CD4-positive, alpha-beta T cell (primary cell): ENCODE measurements around the gene GAREM2. TPM values are rescaled to one million over a fixed set of nuclear protein-coding genes. Genes with fewer than 3 reads are reported as not detected.

Source experiments
- ATAC-seq: fragments of 200-7000 bp; cut with Tn5 transposase; one replicate; pipeline ENCODE4 v1.10.0; 2022; ENCODE audit warnings: mild to moderate bottlenecking; ENCODE audit not compliant: poor library complexity
- CTCF ChIA-PET: fragments of 350-600 bp; sonication (Branson Sonifier 250); formaldehyde crosslinking; loops from one replicate; lab custom pipeline; 2021; ENCODE audit warnings: antibody characterized with exemption, inconsistent platforms; lab: Charles Lee
- POLR2A ChIA-PET: fragments of 350-600 bp; sonication (Branson Sonifier 250); formaldehyde crosslinking; loops from one replicate; lab custom pipeline; 2021; ENCODE audit warnings: antibody characterized with exemption, inconsistent platforms; lab: Charles Lee
- DNase-seq, 14 experiments: peaks; one replicate each; pipeline ENCODE4 v3.0.0-alpha.2; 2013 to 2020; ENCODE audit warnings: mixed read lengths in 2 of 14
- H3K27ac ChIP-seq, 2 donors: one replicate each; pipeline versions ENCODE4 v1.5.1 to v1.7.0; 2013; ENCODE audit warnings: low read length in 2 of 2, low read depth in 1 of 2, mild to moderate bottlenecking in 1 of 2
- H3K27me3 ChIP-seq, 2 experiments: 1 replicate in 1 of 2; 2 replicates in 1 of 2; pipeline versions ENCODE4 v1.6.1 to v1.7.0; 2013; ENCODE audit warnings: low read length in 2 of 2, control low read depth in 1 of 2, mild to moderate bottlenecking in 1 of 2, moderate library complexity in 1 of 2; ENCODE audit not compliant: insufficient read depth in 2 of 2, control insufficient read depth in 1 of 2
- H3K36me3 ChIP-seq: one replicate; pipeline ENCODE4 v1.6.1; 2013; ENCODE audit warnings: low read length, control low read depth; ENCODE audit not compliant: insufficient read depth
- H3K4me1 ChIP-seq: one replicate; pipeline ENCODE4 v1.6.1; 2013; ENCODE audit warnings: low read length, control low read depth; ENCODE audit not compliant: insufficient read depth
- H3K4me3 ChIP-seq: one replicate; pipeline ENCODE4 v1.5.1; 2013; ENCODE audit warnings: mild to moderate bottlenecking, low read length, moderate library complexity
- H3K9me3 ChIP-seq, 2 experiments: 1 replicate in 1 of 2; 2 replicates in 1 of 2; pipeline versions ENCODE4 v1.6.1 to v1.7.0; 2013; ENCODE audit warnings: low read length in 2 of 2, mild to moderate bottlenecking in 2 of 2, control low read depth in 1 of 2, moderate library complexity in 1 of 2; ENCODE audit not compliant: control insufficient read depth in 1 of 2, insufficient read depth in 1 of 2
- H3K27ac Mint-ChIP-seq: one replicate; pipeline ENCODE4 v1.8.0; 2020; ENCODE audit warnings: mixed read lengths
- H3K27me3 Mint-ChIP-seq: one replicate; pipeline ENCODE4 v1.8.0; 2021; ENCODE audit warnings: mixed read lengths
- H3K36me3 Mint-ChIP-seq: one replicate; pipeline ENCODE4 v1.8.0; 2021; ENCODE audit warnings: low read depth, mixed read lengths
- H3K4me1 Mint-ChIP-seq: one replicate; pipeline ENCODE4 v1.8.0; 2021; ENCODE audit warnings: low read depth, mixed read lengths
- H3K4me3 Mint-ChIP-seq: one replicate; pipeline ENCODE4 v1.8.0; 2020; ENCODE audit warnings: mild to moderate bottlenecking, mixed read lengths
- H3K9me3 Mint-ChIP-seq: one replicate; pipeline ENCODE4 v1.8.0; 2020; ENCODE audit warnings: mixed read lengths
- intact Hi-C, 2 experiments: fragments of 100-400 bp; cut with DNase I in 1 of 2; cut with micrococcal nuclease in 1 of 2; formaldehyde crosslinking; loops; one replicate each; pipeline versions ENCODE4 v1.15.1 to v1.9.0; 2023 to 2025; cut with DNase I, micrococcal nuclease
- total RNA-seq, 174 experiments: library from RNA in 2 of 174; stranded (reverse) in 2 of 174; gene quantifications; one replicate each; pipeline ENCODE4 v1.2.3 and lab custom pipeline; 2021 to 2026
- TF ChIP-seq, protein P1 (sequence below): fragments of 200-600 bp; IDR thresholded peaks from one replicate; pipeline ENCODE4 v1.8.0; 2022; ENCODE audit warnings: antibody characterized with exemption, mild to moderate bottlenecking

Gene GAREM2
- total RNA-seq, 2 experiments from 2014 or later, result 4.3 to 7.3 TPM

GRCh38 chr2:26168785-26169184, 4.1 kb upstream of the GAREM2 start:
- Histone ChIP-seq H3K4me1 (peaks cover 14% of the 10 kb centered on the region), H3K36me3 (no peaks in the 10 kb centered on the region), H3K9me3 (peaks cover 0 to 17% of the 10 kb centered on the region in 2 experiments), H3K27me3 (peaks cover 8 to 17% of the 10 kb centered on the region in 2 experiments), H3K4me3 (no peak overlapping the region), H3K27ac (no peak overlapping the region)
- ChIA-PET POLR2A (no interaction called here), CTCF (interaction anchor here (1.9 kb wide), 1 partner anchor 16 kb away, joined by 4 read pairs; no protein-coding TSS in a partner anchor)
- TF ChIP-seq, protein P1, sequence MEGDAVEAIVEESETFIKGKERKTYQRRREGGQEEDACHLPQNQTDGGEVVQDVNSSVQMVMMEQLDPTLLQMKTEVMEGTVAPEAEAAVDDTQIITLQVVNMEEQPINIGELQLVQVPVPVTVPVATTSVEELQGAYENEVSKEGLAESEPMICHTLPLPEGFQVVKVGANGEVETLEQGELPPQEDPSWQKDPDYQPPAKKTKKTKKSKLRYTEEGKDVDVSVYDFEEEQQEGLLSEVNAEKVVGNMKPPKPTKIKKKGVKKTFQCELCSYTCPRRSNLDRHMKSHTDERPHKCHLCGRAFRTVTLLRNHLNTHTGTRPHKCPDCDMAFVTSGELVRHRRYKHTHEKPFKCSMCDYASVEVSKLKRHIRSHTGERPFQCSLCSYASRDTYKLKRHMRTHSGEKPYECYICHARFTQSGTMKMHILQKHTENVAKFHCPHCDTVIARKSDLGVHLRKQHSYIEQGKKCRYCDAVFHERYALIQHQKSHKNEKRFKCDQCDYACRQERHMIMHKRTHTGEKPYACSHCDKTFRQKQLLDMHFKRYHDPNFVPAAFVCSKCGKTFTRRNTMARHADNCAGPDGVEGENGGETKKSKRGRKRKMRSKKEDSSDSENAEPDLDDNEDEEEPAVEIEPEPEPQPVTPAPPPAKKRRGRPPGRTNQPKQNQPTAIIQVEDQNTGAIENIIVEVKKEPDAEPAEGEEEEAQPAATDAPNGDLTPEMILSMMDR, result no peak
- intact Hi-C loops, result no loop called here
- H3K4me3 Mint-ChIP-seq, result no peak overlapping the region
- DNase-seq (no peak), ATAC-seq (no peak)
- peaks cover 22% of the 10 kb centered on the region for H3K27me3 Mint-ChIP-seq
- no peaks in the 10 kb centered on the region for H3K9me3 Mint-ChIP-seq
- peaks cover 10% of the 10 kb centered on the region for H3K4me1 Mint-ChIP-seq
- no peaks in the 10 kb centered on the region for H3K36me3 Mint-ChIP-seq
- no peak overlapping the region for H3K27ac Mint-ChIP-seq

- TF ChIP-seq, protein P1, result no peak
- DNase-seq, result no peak
- intact Hi-C loops, result no loop called here
- Mint-ChIP-seq H3K4me3 (no peak overlapping the region), H3K9me3 (no peaks in the 10 kb centered on the region), H3K4me1 (peaks cover 12% of the 10 kb centered on the region), H3K27me3 (peaks cover 24% of the 10 kb centered on the region), H3K27ac (no peak overlapping the region), H3K36me3 (no peaks in the 10 kb centered on the region)
- H3K27me3 ChIP-seq, result peaks cover 13 to 22% of the 10 kb centered on the region in 2 experiments
- POLR2A ChIA-PET, result no interaction called here
- H3K9me3 ChIP-seq, result peaks cover 0 to 22% of the 10 kb centered on the region in 2 experiments
- CTCF ChIA-PET, result interaction anchor here (1.9 kb wide), 1 partner anchor 15 kb away, joined by 4 read pairs; no protein-coding TSS in a partner anchor
- no peaks in the 10 kb centered on the region for H3K36me3 ChIP-seq
- H3K4me1 ChIP-seq, result peaks cover 19% of the 10 kb centered on the region
- no peak overlapping the region for H3K27ac ChIP-seq
- no peak overlapping the region for H3K4me3 ChIP-seq
- ATAC-seq, result no peak
Observed at GRCh38 chr2:26169226-26169625, 3.7 kb upstream of the GAREM2 start.

DNA sequence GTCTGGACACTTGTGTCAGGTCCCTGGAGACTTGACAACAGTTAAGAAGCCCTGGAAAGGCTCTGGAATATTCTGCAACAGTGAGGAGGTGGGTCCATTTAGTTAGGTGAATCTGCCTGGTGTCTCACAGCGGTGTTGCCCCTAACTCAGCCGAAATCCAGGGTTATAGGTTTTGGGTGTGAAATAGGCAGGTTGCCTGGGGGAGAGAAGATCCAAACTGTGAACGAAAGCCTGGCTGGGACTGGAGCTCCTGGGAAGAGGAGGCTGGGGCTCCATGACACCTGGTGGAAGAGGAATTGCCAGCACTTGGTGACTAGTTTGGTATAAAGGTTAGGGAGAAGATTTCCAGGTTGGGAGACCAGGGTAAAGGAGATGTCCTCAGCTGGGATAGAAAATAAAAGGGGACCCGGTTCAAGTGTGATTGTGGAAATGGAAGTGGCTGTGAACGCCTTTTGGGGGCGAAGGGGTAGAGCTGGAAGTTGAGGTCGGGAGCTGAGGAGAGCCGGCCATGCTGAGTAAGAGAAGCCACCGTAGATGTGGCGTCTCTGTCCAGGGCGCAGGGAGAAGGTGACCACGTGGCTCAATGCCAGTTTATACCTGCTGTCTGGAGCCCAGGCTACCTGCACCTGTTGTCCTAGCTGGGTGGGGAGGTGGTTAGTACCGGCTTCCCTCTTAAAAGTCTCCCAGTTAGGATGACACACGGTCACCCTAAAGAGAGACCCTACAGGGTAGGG, 3.0 kb upstream of the GAREM2 start:
- Mint-ChIP-seq H3K9me3 (no peaks in the 10 kb centered on the region), H3K36me3 (no peaks in the 10 kb centered on the region), H3K4me1 (peaks cover 15% of the 10 kb centered on the region), H3K27me3 (peaks cover 31% of the 10 kb centered on the region), H3K27ac (no peak overlapping the region), H3K4me3 (peak overlapping the region; percentile 14)
- Histone ChIP-seq H3K27ac (no peak overlapping the region), H3K27me3 (peaks cover 19 to 27% of the 10 kb centered on the region in 2 experiments), H3K36me3 (no peaks in the 10 kb centered on the region), H3K4me1 (peaks cover 22% of the 10 kb centered on the region), H3K9me3 (peaks cover 0 to 22% of the 10 kb centered on the region in 2 experiments), H3K4me3 (no peak overlapping the region)
- CTCF ChIA-PET, result interaction anchor here (1.9 kb wide), 1 partner anchor 14 kb away, joined by 4 read pairs; no protein-coding TSS in a partner anchor
- no peak for DNase-seq
- POLR2A ChIA-PET, result interaction anchor here (0.6 to 0.9 kb wide), 2 partner anchors 15 to 25 kb away, joined by 3 to 5 read pairs; no protein-coding TSS in a partner anchor
- intact Hi-C loops, result loop anchor here in 1 of 2 experiments (5.0 kb wide), 1 partner anchor 157 kb away; no protein-coding TSS in a partner anchor
- ATAC-seq, result no peak
- TF ChIP-seq, protein P1, result no peak
